Neural progenitor cell (in vitro differentiated cells): Measurements from ENCODE around the gene GAL3ST3.

Source experiments
- EZH2 ChIP-seq: fragments of 200-600 bp; sonication (generic); IDR thresholded peaks from 2 replicates; pipeline ENCODE4 v1.6.1; 2017; ENCODE audit warnings: antibody characterized with exemption, mild to moderate bottlenecking, moderate library complexity
- EZH2phosphoT487 ChIP-seq: fragments of 200-600 bp; sonication (generic); IDR thresholded peaks from 2 replicates; pipeline ENCODE4 v1.6.1; 2017; ENCODE audit warnings: antibody characterized with exemption
- TF ChIP-seq, protein P1 (sequence below): fragments of 200-600 bp; sonication (generic); IDR thresholded peaks from 2 replicates; pipeline ENCODE4 v1.5.1; 2017; ENCODE audit warnings: antibody characterized with exemption, mild to moderate bottlenecking

DNA sequence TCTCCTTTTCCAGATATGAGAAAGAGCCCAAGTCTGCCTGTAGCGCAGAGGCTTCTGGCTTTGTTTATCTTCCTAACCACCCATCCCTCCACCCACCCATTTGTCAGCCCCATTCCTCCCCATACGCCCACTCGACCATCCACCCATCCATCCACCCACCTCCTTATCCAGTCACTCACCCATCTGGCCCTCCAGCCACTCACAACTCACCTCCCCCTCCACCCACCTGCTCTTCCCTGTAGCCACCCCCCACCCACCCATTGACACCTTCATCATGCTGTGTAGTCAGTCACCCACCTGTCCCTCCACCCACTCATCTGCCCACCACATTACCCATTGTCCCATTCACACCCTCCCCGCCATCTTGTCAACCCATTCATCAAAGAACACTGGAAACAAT lies 31.6 kb downstream of the GAL3ST3 start:
- TF ChIP-seq, protein P1, sequence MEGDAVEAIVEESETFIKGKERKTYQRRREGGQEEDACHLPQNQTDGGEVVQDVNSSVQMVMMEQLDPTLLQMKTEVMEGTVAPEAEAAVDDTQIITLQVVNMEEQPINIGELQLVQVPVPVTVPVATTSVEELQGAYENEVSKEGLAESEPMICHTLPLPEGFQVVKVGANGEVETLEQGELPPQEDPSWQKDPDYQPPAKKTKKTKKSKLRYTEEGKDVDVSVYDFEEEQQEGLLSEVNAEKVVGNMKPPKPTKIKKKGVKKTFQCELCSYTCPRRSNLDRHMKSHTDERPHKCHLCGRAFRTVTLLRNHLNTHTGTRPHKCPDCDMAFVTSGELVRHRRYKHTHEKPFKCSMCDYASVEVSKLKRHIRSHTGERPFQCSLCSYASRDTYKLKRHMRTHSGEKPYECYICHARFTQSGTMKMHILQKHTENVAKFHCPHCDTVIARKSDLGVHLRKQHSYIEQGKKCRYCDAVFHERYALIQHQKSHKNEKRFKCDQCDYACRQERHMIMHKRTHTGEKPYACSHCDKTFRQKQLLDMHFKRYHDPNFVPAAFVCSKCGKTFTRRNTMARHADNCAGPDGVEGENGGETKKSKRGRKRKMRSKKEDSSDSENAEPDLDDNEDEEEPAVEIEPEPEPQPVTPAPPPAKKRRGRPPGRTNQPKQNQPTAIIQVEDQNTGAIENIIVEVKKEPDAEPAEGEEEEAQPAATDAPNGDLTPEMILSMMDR, result no peak
- no peak for TF ChIP-seq EZH2
- TF ChIP-seq EZH2phosphoT487, result no peak
